Mucosa of stomach (tissue), 1 donor: ENCODE measurements around the gene PGM2.
"Not testable (repeated sequence)": the region's sequence is repeated elsewhere in the genome, so short reads cannot be mapped to it uniquely, and the experiment has no call there.

Source experiments
- H3K27me3 ChIP-seq: one replicate; pipeline ENCODE4 v1.7.0; 2013; ENCODE audit warnings: mild to moderate bottlenecking, low read length; ENCODE audit not compliant: control insufficient read depth, insufficient read depth
- H3K36me3 ChIP-seq: one replicate; pipeline ENCODE4 v1.7.0; 2013; ENCODE audit warnings: low read length; ENCODE audit not compliant: control insufficient read depth, insufficient read depth
- H3K4me1 ChIP-seq: one replicate; pipeline ENCODE4 v1.7.0; 2013; ENCODE audit warnings: mild to moderate bottlenecking, low read length; ENCODE audit not compliant: control insufficient read depth, insufficient read depth
- H3K4me3 ChIP-seq: one replicate; pipeline ENCODE4 v1.7.0; 2013; ENCODE audit warnings: low read length
- H3K9ac ChIP-seq: one replicate; pipeline ENCODE4 v1.7.0; 2013; ENCODE audit warnings: mild to moderate bottlenecking, low read length, moderate library complexity
- H3K9me3 ChIP-seq: one replicate; pipeline ENCODE4 v1.7.0; 2013; ENCODE audit warnings: mild to moderate bottlenecking, low read length, moderate library complexity; ENCODE audit not compliant: control insufficient read depth
- donor health status: Pancreatic carcinoma.

The PGM2 gene

DNA sequence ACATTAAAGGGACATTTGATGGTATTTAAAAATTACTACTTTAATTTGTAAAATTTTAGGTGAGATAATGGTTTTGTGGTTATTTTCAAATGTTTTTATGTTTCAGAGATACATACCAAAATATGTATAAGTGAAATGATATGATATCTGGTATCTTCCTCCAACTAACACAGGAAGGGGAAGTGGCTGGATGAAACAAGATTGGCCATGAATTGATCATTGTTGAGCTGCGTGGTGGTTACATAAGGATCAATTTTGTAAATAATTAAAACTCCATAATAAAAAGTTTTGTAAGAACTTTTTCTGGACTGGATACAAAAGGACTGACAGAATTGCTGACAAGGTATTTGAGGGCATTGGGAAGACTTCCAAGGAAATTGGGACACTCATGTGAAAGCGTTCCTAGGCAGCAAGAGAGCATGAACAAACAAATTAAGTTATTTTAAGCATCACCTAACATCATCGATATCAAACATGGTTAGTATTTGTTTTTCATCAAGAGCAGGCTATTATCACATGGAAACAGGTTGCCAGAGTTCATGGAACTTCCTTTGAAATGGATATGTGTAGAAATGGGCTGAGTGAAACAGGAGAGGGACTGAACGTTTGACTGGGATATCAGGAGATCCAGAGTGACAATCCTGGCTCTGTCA is 4.4 kb upstream of the PGM2 start:
- H3K4me1 ChIP-seq: no peaks in the 10 kb centered on the region
- no peak overlapping the region for H3K4me3 ChIP-seq
- no peak overlapping the region for H3K9ac ChIP-seq
- H3K36me3 ChIP-seq: no peaks in the 10 kb centered on the region
- H3K27me3 ChIP-seq: no peaks in the 10 kb centered on the region
- no peaks in the 10 kb centered on the region for H3K9me3 ChIP-seq

DNA sequence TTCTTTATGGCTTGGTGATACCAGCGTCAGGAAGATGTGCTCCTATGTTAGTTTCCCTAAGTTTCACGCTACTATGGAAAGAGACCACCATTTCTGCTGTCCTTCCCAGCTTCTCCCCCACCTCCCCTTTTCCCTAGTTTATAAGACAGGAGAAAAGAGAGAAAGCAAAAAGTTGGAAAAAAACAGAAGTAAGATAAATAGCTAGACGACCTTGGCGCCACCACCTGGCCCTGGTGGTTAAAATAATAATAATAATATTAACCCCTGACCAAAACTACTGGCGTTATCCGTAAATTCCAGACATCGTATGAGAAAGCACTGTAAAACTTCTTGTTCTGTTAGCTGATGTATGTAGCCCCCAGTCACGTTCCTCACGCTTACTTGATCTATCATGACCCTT is 985 bp upstream of the PGM2 start:
- H3K27me3 ChIP-seq, H3K4me1 ChIP-seq, H3K9me3 ChIP-seq, H3K36me3 ChIP-seq: not testable (repeated sequence)
- Histone ChIP-seq H3K9ac (peak overlapping the region; percentile 78), H3K4me3 (peak overlapping the region; percentile 76)

DNA sequence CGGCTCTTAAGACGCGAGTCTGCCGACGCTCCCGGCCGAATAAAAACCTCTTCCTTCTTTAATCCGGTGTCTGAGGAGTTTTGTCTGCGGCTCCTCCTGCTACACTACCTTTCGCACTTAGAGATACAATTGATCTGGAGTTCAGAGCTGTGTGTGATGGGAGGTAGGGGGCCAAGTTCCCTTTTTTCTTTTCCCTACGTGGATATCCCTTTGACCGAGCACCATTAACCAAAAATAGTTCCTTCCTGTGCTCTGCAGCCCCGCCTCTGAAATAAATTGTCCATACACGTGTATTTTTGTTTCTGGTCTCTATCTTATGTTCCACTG is 555 bp upstream of the PGM2 start:
- Histone ChIP-seq H3K27me3 (no peaks in the 10 kb centered on the region), H3K4me3 (peak overlapping the region; percentile 76), H3K9ac (peak overlapping the region; percentile 78), H3K4me1 (peaks cover 7% of the 10 kb centered on the region), H3K36me3 (no peaks in the 10 kb centered on the region), H3K9me3 (no peaks in the 10 kb centered on the region)

DNA sequence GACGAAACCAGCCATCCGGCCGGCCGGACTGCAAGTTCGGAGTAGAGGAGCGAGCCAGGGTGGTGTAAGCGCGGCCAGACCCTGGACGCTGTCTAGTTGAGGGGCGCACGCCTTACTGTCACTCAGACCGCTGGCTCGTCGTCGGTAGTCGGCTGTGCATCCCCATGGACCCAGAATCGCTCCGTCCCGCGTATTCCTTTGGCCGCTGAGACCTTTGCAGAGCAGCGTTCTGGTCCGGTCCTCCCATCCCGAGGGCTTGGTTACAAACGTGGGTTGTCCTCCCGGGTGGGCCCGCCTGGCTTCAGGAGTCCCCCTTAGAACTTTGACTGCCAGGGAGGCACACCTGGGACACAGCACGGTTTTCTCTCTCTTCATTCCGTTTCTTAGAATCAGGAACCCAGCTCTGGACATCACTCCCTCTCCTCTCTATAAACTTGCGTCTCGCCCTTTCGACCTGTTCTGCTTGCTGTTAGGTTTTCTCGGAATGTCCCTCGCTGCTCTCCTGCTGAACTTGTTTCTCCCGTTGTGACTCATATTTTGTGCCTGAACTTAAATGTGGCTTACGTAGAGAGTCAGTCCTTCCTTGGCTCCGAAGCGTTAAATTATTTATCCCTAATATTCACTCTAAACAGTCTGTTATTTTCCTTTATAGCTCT is 672 bp downstream of the PGM2 start:
- Histone ChIP-seq H3K9ac (peak overlapping the region; percentile 78), H3K36me3 (no peaks in the 10 kb centered on the region), H3K27me3 (no peaks in the 10 kb centered on the region), H3K4me1 (peaks cover 7% of the 10 kb centered on the region), H3K4me3 (peak overlapping the region; percentile 76), H3K9me3 (no peaks in the 10 kb centered on the region)

DNA sequence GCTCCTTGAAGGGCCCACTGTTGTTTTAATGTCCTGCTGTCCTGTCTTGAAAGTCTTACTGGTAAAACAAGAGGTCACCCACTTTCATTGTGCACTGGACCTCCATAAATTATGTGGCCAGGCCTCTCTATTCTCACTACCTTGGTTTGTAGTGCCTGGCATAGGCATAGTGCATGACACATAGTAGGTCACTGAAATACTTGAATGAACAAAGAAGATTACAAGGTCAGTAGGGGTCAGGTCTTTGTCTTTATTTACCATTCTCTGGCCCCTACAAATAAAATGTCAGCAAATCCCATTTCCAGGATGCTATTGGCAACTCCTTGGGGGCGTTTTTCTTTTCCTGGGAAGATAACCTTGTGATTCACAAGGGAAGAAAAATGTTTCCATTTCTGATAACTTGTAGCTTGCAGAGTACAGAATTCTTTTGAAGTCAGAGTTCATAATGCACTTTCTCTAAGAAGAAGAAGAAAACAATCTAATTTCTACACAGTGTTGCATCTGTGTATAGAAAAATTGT is 1.4 kb downstream of the PGM2 start:
- Histone ChIP-seq H3K27me3 (no peaks in the 10 kb centered on the region), H3K4me3 (peak overlapping the region; percentile 76), H3K9me3 (no peaks in the 10 kb centered on the region), H3K9ac (no peak overlapping the region), H3K4me1 (peaks cover 7% of the 10 kb centered on the region), H3K36me3 (no peaks in the 10 kb centered on the region)

DNA sequence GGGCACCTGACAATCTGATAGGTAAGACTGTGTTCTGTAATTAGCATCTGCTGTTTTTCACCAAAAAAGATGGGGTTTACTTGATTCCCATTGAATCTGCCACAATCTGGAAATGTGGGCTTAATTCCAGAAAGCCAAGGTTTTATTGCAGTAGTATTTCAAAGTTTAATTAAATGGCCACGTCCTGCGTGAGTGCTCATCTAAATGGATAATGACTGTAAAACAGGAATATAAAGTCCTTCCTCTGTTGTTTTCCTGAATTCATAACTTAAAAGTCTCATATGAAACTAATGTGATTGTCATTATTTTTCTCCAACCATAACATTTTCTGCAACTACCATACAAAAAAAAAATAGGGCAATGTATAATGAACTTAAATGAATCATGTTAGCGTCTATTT is 2.4 kb downstream of the PGM2 start:
- Histone ChIP-seq H3K9ac (no peak overlapping the region), H3K4me3 (no peak overlapping the region), H3K4me1 (peaks cover 7% of the 10 kb centered on the region), H3K36me3 (no peaks in the 10 kb centered on the region), H3K9me3 (no peaks in the 10 kb centered on the region), H3K27me3 (no peaks in the 10 kb centered on the region)

DNA sequence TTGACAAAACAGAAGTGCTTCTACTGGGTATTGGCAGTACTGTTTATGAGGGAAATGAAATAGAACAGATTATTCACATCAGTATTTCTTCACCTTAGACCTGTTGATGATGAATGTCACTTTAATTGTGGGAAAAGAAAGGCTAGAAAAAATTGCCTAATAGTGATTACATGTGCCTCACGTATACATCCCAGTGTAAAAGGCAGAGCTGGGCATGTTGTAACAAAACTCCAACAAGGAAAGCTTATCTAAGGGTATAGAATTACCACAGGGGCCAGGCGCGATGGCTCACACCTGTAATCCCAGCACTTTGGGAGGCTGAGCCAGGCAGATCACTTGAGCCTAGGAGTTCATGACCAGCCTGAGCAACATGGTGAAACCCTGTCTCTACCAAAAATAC is 4.2 kb downstream of the PGM2 start:
- Histone ChIP-seq H3K4me3 (no peak overlapping the region), H3K36me3 (no peaks in the 10 kb centered on the region), H3K9ac (no peak overlapping the region), H3K4me1 (peaks cover 7% of the 10 kb centered on the region), H3K9me3 (no peaks in the 10 kb centered on the region), H3K27me3 (no peaks in the 10 kb centered on the region)

DNA sequence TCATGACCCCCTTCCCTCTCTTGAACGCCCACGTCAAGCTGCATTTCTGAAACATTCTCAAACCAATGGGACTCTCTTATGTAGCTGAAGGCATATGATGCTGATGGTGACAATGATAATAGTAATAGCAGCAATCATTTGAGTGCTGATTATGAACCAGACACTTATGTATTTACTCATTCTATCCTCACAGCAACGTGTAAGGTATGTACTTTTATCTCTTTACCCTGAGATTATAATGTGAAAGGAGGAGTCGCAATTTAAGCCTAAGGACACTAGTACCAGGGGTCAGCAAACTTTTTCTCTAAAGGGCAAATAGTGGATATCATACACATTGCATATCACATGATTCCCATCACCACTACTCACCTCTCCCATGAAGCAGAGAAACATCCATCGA is 8.5 kb downstream of the PGM2 start:
- no peak overlapping the region for H3K4me3 ChIP-seq
- no peaks in the 10 kb centered on the region for H3K27me3 ChIP-seq
- no peaks in the 10 kb centered on the region for H3K36me3 ChIP-seq

DNA sequence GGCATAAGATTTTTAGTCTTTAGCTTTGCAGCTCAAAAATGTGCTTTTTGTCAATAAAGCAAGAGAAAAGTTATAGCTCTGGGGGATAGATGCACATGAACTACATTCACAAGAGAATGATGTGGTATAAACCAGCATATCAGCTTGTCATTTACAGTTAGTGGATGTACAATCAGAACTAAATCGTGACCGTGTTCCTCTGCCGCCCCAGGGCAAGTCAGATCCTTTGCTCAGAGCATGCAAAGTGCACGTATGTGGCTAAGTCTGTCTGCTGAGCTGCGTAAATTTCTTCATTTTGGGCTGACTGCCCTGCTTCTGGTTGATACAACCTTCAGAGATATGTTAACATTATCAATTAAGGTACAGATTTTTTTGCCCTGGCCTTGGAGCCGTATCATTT is 9.3 kb downstream of the PGM2 start:
- H3K27me3 ChIP-seq: no peaks in the 10 kb centered on the region
- H3K9me3 ChIP-seq: no peaks in the 10 kb centered on the region
- no peak overlapping the region for H3K4me3 ChIP-seq
- no peaks in the 10 kb centered on the region for H3K36me3 ChIP-seq
- no peaks in the 10 kb centered on the region for H3K4me1 ChIP-seq
- no peak overlapping the region for H3K9ac ChIP-seq

More for the DNA sequence above, 8.5 kb downstream of the PGM2 start:
- no peaks in the 10 kb centered on the region for H3K9me3 ChIP-seq
- no peaks in the 10 kb centered on the region for H3K4me1 ChIP-seq
- no peak overlapping the region for H3K9ac ChIP-seq

DNA sequence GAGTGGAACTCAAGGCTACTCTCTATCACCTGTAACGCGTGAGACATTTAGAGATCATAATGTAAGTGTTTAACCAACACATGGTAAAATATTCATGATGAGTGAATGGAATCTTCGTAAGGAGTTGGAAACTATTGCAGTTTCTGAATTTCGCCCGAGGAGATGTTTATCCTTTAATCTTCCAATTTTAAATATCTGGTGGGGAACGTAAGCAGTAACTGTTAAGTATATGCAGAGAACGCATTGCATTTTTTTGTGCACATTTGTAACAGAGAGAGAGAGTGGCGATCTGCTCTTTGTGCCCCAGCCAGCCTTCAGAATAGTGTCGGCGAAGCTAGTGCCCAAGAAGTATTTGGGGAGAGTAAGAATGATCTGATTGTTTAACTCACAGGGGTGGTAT is 9.8 kb downstream of the PGM2 start:
- Histone ChIP-seq H3K4me3 (no peak overlapping the region), H3K9ac (no peak overlapping the region), H3K27me3 (no peaks in the 10 kb centered on the region), H3K4me1 (no peaks in the 10 kb centered on the region), H3K9me3 (no peaks in the 10 kb centered on the region), H3K36me3 (no peaks in the 10 kb centered on the region)

DNA sequence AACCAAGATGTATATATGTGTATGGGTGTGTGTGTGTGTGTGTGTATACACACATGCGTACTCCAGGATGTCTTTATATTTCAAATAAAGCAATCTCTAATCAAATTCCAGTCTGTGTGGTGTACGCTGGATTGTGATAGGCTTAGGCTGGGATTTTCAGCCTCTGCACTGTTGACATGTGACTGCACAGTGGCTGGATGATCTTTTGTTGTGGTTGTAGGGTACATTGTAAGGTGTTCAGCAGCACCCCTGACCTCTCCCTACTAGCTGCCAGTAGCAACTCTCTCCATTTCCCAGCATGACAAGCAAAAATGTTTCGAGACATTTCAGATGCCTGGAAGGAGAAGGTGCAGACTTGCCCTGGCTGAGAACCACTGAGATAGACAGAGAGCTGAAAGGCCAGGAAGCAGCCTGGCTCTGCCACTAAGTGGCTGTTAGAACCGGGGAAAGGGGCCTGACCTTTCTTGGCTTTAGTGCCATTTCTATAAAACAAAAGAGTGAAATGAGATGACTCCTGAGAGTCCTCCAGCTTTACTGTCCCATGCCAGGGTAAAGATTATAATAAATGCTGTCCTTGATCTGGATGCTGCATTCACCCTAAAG is 10.5 kb downstream of the PGM2 start:
- no peaks in the 10 kb centered on the region for H3K36me3 ChIP-seq
- H3K4me3 ChIP-seq: no peak overlapping the region
- no peaks in the 10 kb centered on the region for H3K4me1 ChIP-seq
- no peaks in the 10 kb centered on the region for H3K27me3 ChIP-seq
- H3K9ac ChIP-seq: no peak overlapping the region
- H3K9me3 ChIP-seq: no peaks in the 10 kb centered on the region

DNA sequence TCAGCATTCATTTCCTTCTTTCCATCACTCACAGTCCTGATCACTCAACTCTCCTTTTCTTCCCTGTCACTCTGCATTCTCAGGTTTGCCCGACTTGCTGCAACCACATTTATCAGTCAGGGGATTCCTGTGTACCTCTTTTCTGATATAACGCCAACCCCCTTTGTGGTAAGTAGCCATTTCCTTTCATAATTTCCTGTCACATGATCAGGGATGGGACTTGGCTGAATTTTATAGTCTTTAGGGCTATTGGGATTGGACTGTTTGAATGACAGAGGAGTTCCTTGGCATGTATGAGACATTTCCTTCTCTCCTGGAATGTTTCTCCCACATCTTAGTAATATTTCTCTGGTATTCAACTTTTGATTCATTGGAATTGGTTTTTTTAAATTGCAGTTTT is 11.0 kb downstream of the PGM2 start:
- no peak overlapping the region for H3K9ac ChIP-seq
- H3K4me1 ChIP-seq: no peaks in the 10 kb centered on the region
- no peaks in the 10 kb centered on the region for H3K36me3 ChIP-seq
- no peaks in the 10 kb centered on the region for H3K9me3 ChIP-seq
- no peak overlapping the region for H3K4me3 ChIP-seq
- H3K27me3 ChIP-seq: no peaks in the 10 kb centered on the region
